Small intestine (tissue), 7 donors: ENCODE measurements around the gene TRAK2. TPM values are rescaled to one million over a fixed set of nuclear protein-coding genes. Genes with fewer than 3 reads are reported as not detected.
"Not testable (repeated sequence)": the region's sequence is repeated elsewhere in the genome, so short reads cannot be mapped to it uniquely, and the experiment has no call there.

Source experiments
- DNase-seq, 2 donors: peaks; one replicate each; pipeline versions ENCODE4 v3.0.0 to v3.0.0-alpha.2; 2013
- FAIRE-seq: peaks from 2 replicates; lab custom pipeline; 2012; peaks lifted over from hg19 to GRCh38; lab: Jason Lieb, UNC
- H3K27ac ChIP-seq, 3 donors: one replicate each; pipeline ENCODE4 v1.5.1; 2013; ENCODE audit warnings: low read length in 2 of 3, mild to moderate bottlenecking in 2 of 3, control low read depth in 1 of 3, inconsistent platforms in 1 of 3, low read depth in 1 of 3, moderate library complexity in 1 of 3
- H3K27me3 ChIP-seq, 3 donors: one replicate each; pipeline ENCODE4 v1.6.1; 2013; ENCODE audit warnings: low read length in 3 of 3, inconsistent platforms in 1 of 3; ENCODE audit not compliant: control insufficient read depth in 3 of 3, insufficient read depth in 3 of 3
- H3K36me3 ChIP-seq, 3 donors: one replicate each; pipeline ENCODE4 v1.6.1; 2013; ENCODE audit warnings: low read length in 3 of 3, inconsistent platforms in 1 of 3, low read depth in 1 of 3, mild to moderate bottlenecking in 1 of 3, moderate library complexity in 1 of 3; ENCODE audit not compliant: control insufficient read depth in 3 of 3, insufficient read depth in 2 of 3
- H3K4me1 ChIP-seq, 3 donors: one replicate each; pipeline ENCODE4 v1.6.1; 2013; ENCODE audit warnings: low read length in 2 of 3, inconsistent platforms in 1 of 3, low read depth in 1 of 3, mild to moderate bottlenecking in 1 of 3, moderate library complexity in 1 of 3; ENCODE audit not compliant: control insufficient read depth in 3 of 3, insufficient read depth in 2 of 3
- H3K4me3 ChIP-seq, 3 donors: one replicate each; pipeline ENCODE4 v1.5.1; 2013; ENCODE audit warnings: low read length in 3 of 3, control low read depth in 1 of 3, inconsistent platforms in 1 of 3, low read depth in 1 of 3, mild to moderate bottlenecking in 1 of 3, moderate library complexity in 1 of 3
- H3K9me3 ChIP-seq, 2 donors: one replicate each; pipeline ENCODE4 v1.6.1; 2013; ENCODE audit warnings: low read depth in 1 of 2, low read length in 1 of 2; ENCODE audit not compliant: control insufficient read depth in 2 of 2, insufficient read depth in 1 of 2
- WGBS, 3 donors: extraction: QIAGEN DNeasy Blood & Tissue Kit; methylation state at CpG; one replicate each; pipeline ENCODE4 v1.1.7; 2013; 5-methylcytosine and 5-hydroxymethylcytosine counted together
- polyA plus RNA-seq, 4 donors: library from polyadenylated mRNA; stranded (reverse) in 3 of 4; unstranded in 1 of 4; fragments of 200-250 nt in 3 of 4; fragments of 120-200 nt in 1 of 4; gene quantifications; one replicate each; pipeline versions ENCODE4 v1.2.1 to v1.2.3, GENCODE V29; 2013
- donor health status: healthy with polysubstance abuse.
- donor health status: control.
- donor health status: control.
- donor health status: Bipolar disorder and iron deficiency.
- donor health status: healthy.

The TRAK2 gene
- polyA plus RNA-seq, 4 donors = 13.4 to 36.1 (median 21.5) TPM

DNA sequence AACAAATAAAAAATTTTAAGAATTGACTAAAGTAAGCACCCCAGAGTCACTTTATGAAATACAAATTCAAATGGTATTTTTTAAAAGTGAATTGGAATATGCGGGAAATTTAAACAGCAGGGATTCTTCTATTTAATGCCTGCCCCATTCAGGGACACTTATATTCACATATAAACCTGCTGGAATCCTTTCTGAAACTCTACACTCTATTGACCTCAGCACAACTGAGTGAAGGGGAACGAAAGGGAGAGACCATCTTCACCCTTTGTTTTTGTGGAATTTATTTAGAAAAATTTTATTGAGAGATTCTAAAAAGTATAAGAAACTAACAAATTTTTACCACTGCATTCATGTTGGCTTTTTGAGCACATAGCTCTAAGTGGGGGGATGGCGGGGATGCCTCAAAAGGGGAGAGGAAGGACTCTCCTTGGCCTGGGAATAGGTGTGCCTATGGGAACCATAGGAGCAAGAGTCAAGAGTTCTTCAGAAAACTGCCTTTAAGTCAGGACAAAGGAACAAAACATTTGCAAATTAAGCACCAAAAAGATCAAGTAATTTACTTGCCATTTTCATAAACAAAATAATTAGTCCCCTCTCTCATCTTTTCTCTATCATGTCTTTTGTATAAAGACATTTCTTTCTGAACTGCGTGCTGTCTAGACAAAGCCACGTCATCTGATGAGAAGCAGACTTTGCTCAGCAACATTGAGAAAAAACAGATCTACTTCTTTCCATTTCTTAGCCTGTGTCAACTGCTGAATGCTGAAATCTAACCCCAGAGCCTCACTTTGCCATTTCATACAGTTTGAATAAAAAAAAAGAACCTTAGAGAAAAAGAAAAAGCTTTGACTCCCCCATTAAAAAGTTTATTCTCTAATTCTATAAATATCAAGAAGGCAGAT is 72.5 kb downstream of the TRAK2 start:
- Histone ChIP-seq H3K9me3 (no peaks in the 10 kb centered on the region), H3K27me3 (no peaks in the 10 kb centered on the region), H3K36me3 (peaks cover 7 to 16% (median 9%) of the 10 kb centered on the region in 3 donors), H3K27ac (no peak overlapping the region), H3K4me1 (peaks cover 0 to 3% (median 0%) of the 10 kb centered on the region in 3 donors), H3K4me3 (no peak overlapping the region)
- DNase-seq = no peak
- WGBS, 3 donors = 84 to 95% (median 94%) methylated on average over 5 of the region's 5 CpGs
- no peak for FAIRE-seq

DNA sequence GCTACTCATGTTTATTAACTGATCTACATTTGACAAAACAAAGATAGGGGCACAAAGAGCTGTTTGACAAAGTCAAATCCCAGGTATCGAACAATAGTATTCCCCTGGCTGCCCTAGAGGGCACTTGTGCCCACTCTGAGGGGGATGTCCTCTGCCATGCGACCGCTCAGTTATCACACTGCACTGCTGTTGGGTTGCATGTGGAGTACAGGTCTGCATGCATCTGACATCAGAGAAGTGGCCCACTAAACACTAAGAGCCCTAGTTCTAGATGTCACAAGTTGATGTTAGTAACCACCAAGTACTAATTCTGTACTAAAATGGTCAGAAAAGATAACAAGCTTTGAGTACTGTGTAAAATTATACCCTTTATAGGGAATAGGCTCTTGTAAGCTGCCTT is 74.0 kb downstream of the TRAK2 start:
- Histone ChIP-seq H3K9me3 (no peaks in the 10 kb centered on the region), H3K4me3 (no peak overlapping the region), H3K27me3 (no peaks in the 10 kb centered on the region), H3K27ac (no peak overlapping the region), H3K36me3 (peaks cover 7 to 13% (median 9%) of the 10 kb centered on the region in 3 donors), H3K4me1 (no peaks in the 10 kb centered on the region)
- no peak for DNase-seq
- WGBS, 3 donors = 92 to 95% (median 93%) methylated on average over 3 of the region's 3 CpGs
- FAIRE-seq = no peak

DNA sequence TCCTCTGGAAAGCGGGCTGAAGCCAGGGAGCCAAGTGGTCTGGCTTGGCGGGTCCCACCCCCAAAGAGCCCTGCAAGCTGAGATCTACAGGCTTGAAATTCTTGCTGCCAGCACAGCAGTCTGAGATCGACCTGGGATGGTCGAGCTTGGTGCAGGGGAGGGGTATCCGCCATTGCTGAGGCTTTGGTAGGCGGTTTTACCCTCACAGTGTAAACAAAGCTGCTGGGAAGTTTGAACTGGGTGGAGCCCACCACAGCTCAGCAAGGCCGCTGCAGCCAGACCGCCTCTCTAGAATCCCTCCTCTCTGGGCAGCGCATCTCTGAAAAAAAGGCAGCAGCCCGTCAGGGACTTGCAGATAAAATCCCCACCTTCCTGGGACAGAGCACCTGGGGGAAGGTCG is 81.5 kb downstream of the TRAK2 start:
- Histone ChIP-seq H3K4me1 (no peaks in the 10 kb centered on the region), H3K4me3 (no peak overlapping the region), H3K36me3 (peaks cover 2 to 8% (median 3%) of the 10 kb centered on the region in 3 donors), H3K27ac (no peak overlapping the region), H3K9me3 (peaks cover 0 to 16% of the 10 kb centered on the region in 2 donors), H3K27me3 (no peaks in the 10 kb centered on the region)
- FAIRE-seq = no peak
- DNase-seq = no peak
- 85 to 94% (median 93%) methylated on average over 11 of the region's 11 CpGs for WGBS, 3 donors

DNA sequence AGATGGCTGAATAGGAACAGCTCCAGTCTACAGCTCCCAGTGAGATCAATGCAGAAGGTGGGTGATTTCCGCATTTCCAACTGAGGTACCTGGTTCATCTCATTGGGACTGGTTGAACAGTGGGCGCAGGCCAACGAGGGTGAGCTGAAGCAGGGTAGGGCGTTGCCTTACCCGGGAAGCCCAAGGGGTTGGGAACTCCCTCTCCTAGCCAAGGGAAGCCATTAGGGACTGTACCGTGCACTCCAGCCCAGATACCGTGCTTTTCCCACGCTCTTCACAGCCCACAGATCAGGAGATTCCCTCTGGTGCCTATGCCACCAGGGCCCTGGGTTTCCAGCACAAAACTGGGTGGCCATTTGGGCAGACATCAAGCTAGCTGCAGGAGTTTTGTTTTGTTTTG is 81.9 kb downstream of the TRAK2 start:
- DNase-seq, H3K27ac ChIP-seq, FAIRE-seq, H3K36me3 ChIP-seq, H3K4me3 ChIP-seq, H3K4me1 ChIP-seq, H3K27me3 ChIP-seq: not testable (repeated sequence)
- WGBS, 3 donors = 88 to 94% (median 94%) methylated on average over 8 of the region's 8 CpGs
- H3K9me3 ChIP-seq = peaks cover 0 to 16% of the 10 kb centered on the region in 2 donors

DNA sequence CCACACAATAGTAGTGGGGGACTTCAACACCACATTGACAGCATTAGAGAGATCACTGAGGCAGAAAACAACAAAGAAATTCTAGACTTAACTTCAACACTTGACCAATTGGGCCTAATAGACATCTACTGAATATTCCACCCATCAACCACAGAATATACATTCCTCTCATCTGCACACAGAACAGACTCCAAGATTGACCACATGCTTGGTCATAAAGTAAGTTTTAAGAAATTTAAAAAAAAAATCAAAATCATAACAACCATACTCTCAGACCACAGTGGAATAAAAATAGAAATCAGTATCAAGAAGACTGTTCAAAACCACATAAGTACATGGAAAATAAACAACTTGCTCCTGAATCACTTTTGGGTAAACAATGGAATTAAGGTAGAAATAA is 85.1 kb downstream of the TRAK2 start:
- H3K27me3 ChIP-seq = no peaks in the 10 kb centered on the region
- peaks cover 2 to 24% (median 3%) of the 10 kb centered on the region in 3 donors for H3K36me3 ChIP-seq
- H3K9me3 ChIP-seq = peaks cover 0 to 31% of the 10 kb centered on the region in 2 donors
- H3K4me3 ChIP-seq = no peak overlapping the region
- no peak for DNase-seq
- no peaks in the 10 kb centered on the region for H3K4me1 ChIP-seq
- FAIRE-seq = no peak
- no peak overlapping the region for H3K27ac ChIP-seq

DNA sequence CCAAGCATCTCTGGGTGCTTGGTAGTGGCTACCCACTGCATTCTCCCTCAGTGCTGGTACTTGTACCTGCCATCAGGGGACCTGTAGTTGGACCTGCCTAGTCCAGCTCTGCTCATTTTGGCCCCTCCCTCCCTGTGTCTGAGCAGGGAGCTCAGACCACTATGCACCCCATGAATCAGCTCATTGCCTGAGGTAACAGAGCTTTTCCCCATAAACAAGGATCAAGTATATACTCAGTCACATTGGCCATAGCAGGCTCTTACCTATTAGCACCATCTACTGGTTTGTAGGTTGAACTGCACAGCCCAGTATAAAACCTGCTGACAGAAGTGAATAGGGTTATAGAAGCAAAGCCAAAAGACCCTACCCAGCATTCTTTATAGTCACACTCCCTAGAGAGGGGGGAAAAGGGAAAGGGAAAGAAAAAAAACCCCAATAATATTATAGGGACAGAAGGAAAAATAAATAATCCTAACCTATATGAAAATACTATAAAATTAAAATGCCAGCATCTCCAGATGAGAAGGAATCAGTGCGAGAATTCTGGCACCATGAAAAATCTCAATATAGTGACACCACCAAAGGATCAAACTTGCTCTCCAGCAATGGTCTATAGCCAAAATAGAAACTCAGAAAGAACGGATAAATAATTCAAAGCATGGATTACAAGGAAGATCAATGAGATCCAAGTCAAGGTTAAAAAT is 87.2 kb downstream of the TRAK2 start:
- 86 to 92% (median 88%) methylated on average over 2 of the region's 2 CpGs for WGBS, 3 donors
- no peaks in the 10 kb centered on the region for H3K27me3 ChIP-seq
- H3K4me3 ChIP-seq = no peak overlapping the region
- H3K9me3 ChIP-seq = peaks cover 0 to 21% of the 10 kb centered on the region in 2 donors
- peaks cover 0 to 16% (median 0%) of the 10 kb centered on the region in 3 donors for H3K36me3 ChIP-seq
- H3K27ac ChIP-seq = no peak overlapping the region
- FAIRE-seq = no peak
- no peaks in the 10 kb centered on the region for H3K4me1 ChIP-seq
- DNase-seq = peak; percentile 37 to 53

DNA sequence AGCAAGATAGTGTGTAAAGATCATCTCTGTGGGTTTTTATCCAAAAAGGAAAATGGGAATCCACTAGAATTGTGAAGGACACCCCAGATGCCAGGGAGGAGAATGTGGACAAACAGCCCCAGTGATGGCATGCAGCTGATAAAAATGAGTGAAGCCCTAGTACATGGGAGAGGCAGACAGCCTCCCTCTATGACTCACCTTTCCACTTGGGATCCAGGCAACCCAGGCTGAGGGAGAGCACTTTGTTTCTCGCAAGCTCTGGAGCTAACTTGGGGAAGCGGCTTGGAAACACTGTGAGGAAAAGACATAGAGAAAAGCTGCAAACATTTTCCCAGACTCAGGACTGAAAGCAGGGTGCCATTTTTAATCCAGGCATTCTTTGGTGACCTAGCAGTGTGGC is 88.9 kb downstream of the TRAK2 start:
- DNase-seq (no peak), FAIRE-seq (no peak)
- 88 to 100% (median 98%) methylated on average over 2 of the region's 2 CpGs for WGBS, 3 donors
- H3K27ac ChIP-seq = no peak overlapping the region
- H3K4me1 ChIP-seq = no peaks in the 10 kb centered on the region
- no peak overlapping the region for H3K4me3 ChIP-seq
- peaks cover 0 to 19% (median 0%) of the 10 kb centered on the region in 3 donors for H3K36me3 ChIP-seq
- H3K9me3 ChIP-seq = peaks cover 0 to 17% of the 10 kb centered on the region in 2 donors
- no peaks in the 10 kb centered on the region for H3K27me3 ChIP-seq

DNA sequence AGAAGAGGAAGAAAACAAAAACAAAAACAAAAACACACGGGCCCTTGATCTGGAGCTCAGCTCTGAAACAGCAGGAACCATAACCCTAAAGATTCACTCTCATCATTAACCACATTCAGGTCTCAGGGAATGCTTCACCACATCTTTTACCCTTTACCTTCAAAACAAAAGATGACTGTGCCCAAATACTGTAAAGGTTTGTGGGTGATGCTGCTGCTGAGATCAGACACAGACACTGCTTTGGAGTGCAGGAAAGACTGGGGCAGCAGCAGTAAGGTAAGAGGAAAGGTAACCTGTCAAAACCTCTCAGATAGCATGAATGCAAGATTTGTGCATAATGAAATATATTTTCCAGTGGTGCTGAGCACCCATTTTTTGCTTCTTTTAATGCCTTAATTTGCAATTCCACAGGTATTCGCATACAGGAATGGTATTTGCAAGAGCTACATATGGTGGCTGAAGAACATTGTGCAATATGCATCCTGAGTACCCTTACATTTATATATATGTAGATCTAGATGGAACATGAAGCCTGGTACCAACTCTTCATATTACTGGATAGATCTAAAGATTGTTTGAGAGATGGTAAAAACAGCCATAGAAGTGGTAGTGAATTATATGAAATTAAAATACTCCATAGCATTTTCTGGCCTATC is 90.1 kb downstream of the TRAK2 start:
- Histone ChIP-seq H3K9me3 (peaks cover 0 to 15% of the 10 kb centered on the region in 2 donors), H3K4me3 (no peak overlapping the region), H3K36me3 (peaks cover 0 to 19% (median 0%) of the 10 kb centered on the region in 3 donors), H3K4me1 (no peaks in the 10 kb centered on the region), H3K27ac (no peak overlapping the region), H3K27me3 (no peaks in the 10 kb centered on the region)
- WGBS, 3 donors = 89 to 92% (median 91%) methylated on average over 2 of the region's 2 CpGs
- DNase-seq (no peak), FAIRE-seq (no peak)
